Measurements from ENCODE around the gene DCXR.

DNA sequence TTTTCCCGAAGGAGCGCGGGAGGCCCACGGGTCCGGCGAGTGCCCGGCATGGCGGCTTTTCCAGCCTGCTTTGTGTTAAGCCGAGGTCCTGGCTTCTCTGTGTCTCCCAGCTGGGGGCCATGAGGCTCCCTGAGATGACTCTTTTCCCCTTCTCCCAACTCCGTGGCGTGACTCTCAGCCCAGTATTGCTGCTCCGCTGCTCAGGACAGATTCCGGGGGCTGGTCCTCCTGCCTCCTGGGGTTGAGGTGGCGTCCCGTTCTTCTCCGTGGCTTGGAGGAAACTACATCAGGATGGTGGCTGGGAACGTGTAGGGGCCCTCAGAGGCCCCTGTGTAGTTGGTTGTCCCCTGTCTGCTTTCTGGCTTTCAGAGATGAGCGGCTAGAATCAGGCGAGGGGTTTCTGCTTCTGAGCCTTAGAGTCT lies 15.2 kb upstream of the DCXR start:
- TF ChIP-seq, protein P1, sequence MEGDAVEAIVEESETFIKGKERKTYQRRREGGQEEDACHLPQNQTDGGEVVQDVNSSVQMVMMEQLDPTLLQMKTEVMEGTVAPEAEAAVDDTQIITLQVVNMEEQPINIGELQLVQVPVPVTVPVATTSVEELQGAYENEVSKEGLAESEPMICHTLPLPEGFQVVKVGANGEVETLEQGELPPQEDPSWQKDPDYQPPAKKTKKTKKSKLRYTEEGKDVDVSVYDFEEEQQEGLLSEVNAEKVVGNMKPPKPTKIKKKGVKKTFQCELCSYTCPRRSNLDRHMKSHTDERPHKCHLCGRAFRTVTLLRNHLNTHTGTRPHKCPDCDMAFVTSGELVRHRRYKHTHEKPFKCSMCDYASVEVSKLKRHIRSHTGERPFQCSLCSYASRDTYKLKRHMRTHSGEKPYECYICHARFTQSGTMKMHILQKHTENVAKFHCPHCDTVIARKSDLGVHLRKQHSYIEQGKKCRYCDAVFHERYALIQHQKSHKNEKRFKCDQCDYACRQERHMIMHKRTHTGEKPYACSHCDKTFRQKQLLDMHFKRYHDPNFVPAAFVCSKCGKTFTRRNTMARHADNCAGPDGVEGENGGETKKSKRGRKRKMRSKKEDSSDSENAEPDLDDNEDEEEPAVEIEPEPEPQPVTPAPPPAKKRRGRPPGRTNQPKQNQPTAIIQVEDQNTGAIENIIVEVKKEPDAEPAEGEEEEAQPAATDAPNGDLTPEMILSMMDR (IDR thresholded peaks at IDR 0.05; ENCODE audit: extremely low read depth in 1 of 2, insufficient read depth in 1 of 2, low read depth in 1 of 2, low read length in 2 of 2) = no peak
- no peak for TF ChIP-seq GATA2 (IDR thresholded peaks at IDR 0.05; ENCODE audit: insufficient read depth, insufficient read length, low read depth, low read length)

Measured in endothelial cell of umbilical vein (primary cell).